Measurements from ENCODE around the gene MTHFD2L. TPM values are rescaled to one million over a fixed set of nuclear protein-coding genes. Genes with fewer than 3 reads are reported as not detected.

The MTHFD2L gene
- total and polyA plus RNA-seq, 9 of the 15 experiments (the other 6 are each of a cell fraction or from before 2014, with no cell fraction given), result 10.0 to 39.0 (median 26.0) TPM

- peaks cover 37% of the 10 kb centered on the region for H3K36me3 ChIP-seq (ENCODE audit: control insufficient read depth, insufficient read depth, low read length)
- FAIRE-seq (no peak), ATAC-seq (no peak), DNase-seq (ENCODE audit: extremely low read depth in 1 of 4, low spot score in 3 of 4) (no peak)
- H3K9ac ChIP-seq (ENCODE audit: insufficient read depth in 1 of 2, low read depth in 2 of 2, low read length in 2 of 2), result no peak overlapping the region
- H3K4me3 ChIP-seq, result no peak overlapping the region
- no peak overlapping the region for H3K4me2 ChIP-seq (ENCODE audit: insufficient read depth, low read length)
- ChIA-PET CTCF (ENCODE audit: low intra/inter-chr PET ratio) (no interaction called here), POLR2A (no interaction called here)
- no peaks in the 10 kb centered on the region for H3K9me3 ChIP-seq (replicated peaks; ENCODE audit: control insufficient read depth, insufficient read depth, low read depth, low read length)
- BruUV-seq (replicated peaks), result no TSS peak
- WGBS (ENCODE audit: insufficient coverage, low coverage, missing lambda C conversion rate), result 85% methylated on average over 3 of the region's 3 CpGs
- H3K79me2 ChIP-seq (ENCODE audit: control insufficient read depth, insufficient read depth, low read length), result peaks cover 62% of the 10 kb centered on the region
- no peaks in the 10 kb centered on the region for H3K27me3 ChIP-seq (ENCODE audit: control insufficient read depth in 2 of 2, insufficient read depth in 2 of 2, low read length in 2 of 2)
- intact Hi-C loops (cut with micrococcal nuclease) (no loop called here), in situ Hi-C loops (cut with MboI) (no loop called here)
- H2AFZ ChIP-seq (ENCODE audit: low read depth, low read length), result no peak overlapping the region
- H3K27ac ChIP-seq (ENCODE audit: extremely low read depth, low read depth, low read length), result no peak overlapping the region
- H3K4me1 ChIP-seq (replicated peaks in 1 of 2; ENCODE audit: control insufficient read depth in 2 of 2, insufficient read depth in 2 of 2, low read length in 2 of 2), result peaks cover 0 to 3% of the 10 kb centered on the region in 2 experiments; a peak in 2 of 5 replicates
- H4K20me1 ChIP-seq (replicated peaks; ENCODE audit: control insufficient read depth, insufficient read depth, low read length), result no peaks in the 10 kb centered on the region
- no peaks in the 10 kb centered on the region for H3K9me1 ChIP-seq (ENCODE audit: control insufficient read depth, insufficient read depth, low read length)
- TF ChIP-seq MLX (CRISPR knock-in tag; conservative IDR thresholded peaks at IDR 0.05) (no peak), IRF9 (tag; IDR thresholded peaks at IDR 0.05) (no peak), PRDM10 (IDR thresholded peaks at IDR 0.05; ENCODE audit: partially characterized antibody) (no peak), ZC3H4 (CRISPR knock-in tag; IDR thresholded peaks at IDR 0.05; ENCODE audit: borderline replicate concordance) (no peak), FIP1L1 (IDR thresholded peaks at IDR 0.05; ENCODE audit: low read depth, low read length, poor library complexity, severe bottlenecking) (no peak), TAL1 (IDR thresholded peaks at IDR 0.05) (no peak), ARID3B (CRISPR knock-in tag; IDR thresholded peaks at IDR 0.05; ENCODE audit: borderline replicate concordance) (no peak), ZNF395 (CRISPR knock-in tag; IDR thresholded peaks at IDR 0.05) (no peak), ZBTB1 (CRISPR knock-in tag; IDR thresholded peaks at IDR 0.05; ENCODE audit: borderline replicate concordance, low read depth) (no peak), TOE1 (IDR thresholded peaks at IDR 0.05; ENCODE audit: borderline replicate concordance) (no peak), TOE1 (CRISPR knock-in tag; IDR thresholded peaks at IDR 0.05; ENCODE audit: borderline replicate concordance, low read depth) (no peak), CBX1 (IDR thresholded peaks at IDR 0.05; ENCODE audit: low read depth) (no peak), HMGN3 (IDR thresholded peaks at IDR 0.05; ENCODE audit: borderline replicate concordance, extremely low read depth, insufficient read length, low read depth, low read length) (no peak)
These were observed 126.1 kb downstream of the MTHFD2L start for GRCh38 chr4:74284053-74284452.

Data from K562 (cell line).